IMR-90 (cell line): ENCODE measurements around the gene EPHB6. TPM values are rescaled to one million over a fixed set of nuclear protein-coding genes. Genes with fewer than 3 reads are reported as not detected.

Experiments
- ATAC-seq: fragments of 200-7000 bp; cut with Tn5 transposase; 2 replicates; pipeline ENCODE4 v1.9.1; 2020; ENCODE audit warnings: low read depth, mild to moderate bottlenecking, moderate library complexity
- BruUV-seq: library from RNA; stranded (reverse); fragments of 400-500 nt; replicated peaks from 2 replicates; lab custom pipeline; 2021; lab: Mats Ljungman, UMichigan
- CTCF ChIA-PET: fragments of 300-600 bp; formaldehyde crosslinking; extraction: SDS; loops from one replicate; lab custom pipeline; 2021; ENCODE audit warnings: antibody characterized with exemption; lab: Yijun Ruan, JAX
- POLR2A ChIA-PET: fragments of 300-600 bp; sonication (Branson Sonifier 250); formaldehyde crosslinking; loops from one replicate; lab custom pipeline; 2022; ENCODE audit warnings: antibody characterized with exemption; ENCODE audit not compliant: unreplicated experiment; lab: Charles Lee
- DNase-seq: peaks from one replicate; pipeline ENCODE4 v3.0.0; 2013
- H2AFZ ChIP-seq: replicated peaks from 2 replicates; pipeline ENCODE3; 2013; ENCODE audit warnings: low read length, mild to moderate bottlenecking; ENCODE audit not compliant: poor library complexity
- H2AK5ac ChIP-seq: 2 replicates; pipeline ENCODE4 v1.6.1; 2013; ENCODE audit warnings: low read depth, low read length, inconsistent platforms
- H2AK9ac ChIP-seq: replicated peaks from 2 replicates; pipeline ENCODE3; 2013; ENCODE audit warnings: mild to moderate bottlenecking, low read depth, low read length, moderate library complexity; ENCODE audit not compliant: poor library complexity
- H2BK120ac ChIP-seq: 2 replicates; pipeline ENCODE4 v1.6.1; 2013; ENCODE audit warnings: low read depth, low read length, inconsistent platforms
- H2BK15ac ChIP-seq: 3 replicates; pipeline ENCODE4 v1.6.1; 2013; ENCODE audit warnings: low read depth, low read length, inconsistent platforms
- H2BK20ac ChIP-seq: 2 replicates; pipeline ENCODE4 v1.6.1; 2013; ENCODE audit warnings: low read depth, mild to moderate bottlenecking, inconsistent platforms, low read length, moderate library complexity
- H2BK5ac ChIP-seq: 2 replicates; pipeline ENCODE4 v1.6.1; 2013; ENCODE audit warnings: mild to moderate bottlenecking, low read depth, low read length, inconsistent platforms; ENCODE audit not compliant: poor library complexity, severe bottlenecking
- H3K14ac ChIP-seq: replicated peaks from 2 replicates; pipeline ENCODE4 v1.6.1; 2013; ENCODE audit warnings: low read depth, low read length, inconsistent platforms
- H3K18ac ChIP-seq: 2 replicates; pipeline ENCODE4 v1.6.1; 2013; ENCODE audit warnings: low read depth, low read length, control low read depth
- H3K23ac ChIP-seq: 2 replicates; pipeline ENCODE4 v1.6.1; 2013; ENCODE audit warnings: low read depth, low read length, inconsistent platforms
- H3K27ac ChIP-seq: 2 replicates; pipeline ENCODE4 v1.5.1; 2013; ENCODE audit warnings: mild to moderate bottlenecking, control low read depth, low read length; ENCODE audit not compliant: insufficient read depth
- H3K27me3 ChIP-seq: 2 replicates; pipeline ENCODE4 v1.6.1; 2013; ENCODE audit warnings: low read length; ENCODE audit not compliant: control insufficient read depth, insufficient read depth
- H3K36me3 ChIP-seq: 2 replicates; pipeline ENCODE4 v1.6.1; 2013; ENCODE audit warnings: low read length, mixed read lengths; ENCODE audit not compliant: control insufficient read depth, insufficient read depth
- H3K4ac ChIP-seq: 2 replicates; pipeline ENCODE4 v1.6.1; 2013; ENCODE audit warnings: low read depth, low read length, inconsistent platforms
- H3K4me1 ChIP-seq: 2 replicates; pipeline ENCODE4 v1.6.1; 2013; ENCODE audit warnings: low read length, mixed read lengths; ENCODE audit not compliant: control insufficient read depth, insufficient read depth
- H3K4me2 ChIP-seq: 2 replicates; pipeline ENCODE4 v1.6.1; 2013; ENCODE audit warnings: low read depth, mild to moderate bottlenecking, control low read depth, low read length, moderate library complexity
- H3K4me3 ChIP-seq: 2 replicates; pipeline ENCODE4 v1.5.1; 2013; ENCODE audit warnings: low read depth, mild to moderate bottlenecking, control low read depth, low read length, moderate library complexity; ENCODE audit not compliant: insufficient read depth
- H3K56ac ChIP-seq: 2 replicates; pipeline ENCODE4 v1.6.1; 2013; ENCODE audit warnings: low read length, inconsistent platforms; ENCODE audit not compliant: insufficient read depth; ENCODE audit errors: extremely low read depth
- H3K79me1 ChIP-seq, 2 experiments: 2 replicates each; pipeline ENCODE4 v1.6.1; 2013; ENCODE audit warnings: low read length in 2 of 2, inconsistent platforms in 1 of 2, low read depth in 1 of 2
- H3K9ac ChIP-seq: 2 replicates; pipeline ENCODE4 v1.6.1; 2013; ENCODE audit warnings: low read depth, low read length, control low read depth
- H3K9me1 ChIP-seq: 2 replicates; pipeline ENCODE4 v1.6.1; 2013; ENCODE audit warnings: low read length, inconsistent platforms; ENCODE audit not compliant: insufficient read depth
- H3K9me3 ChIP-seq: 2 replicates; pipeline ENCODE4 v1.6.1; 2013; ENCODE audit warnings: low read length; ENCODE audit not compliant: control insufficient read depth, insufficient read depth
- H4K20me1 ChIP-seq: 2 replicates; pipeline ENCODE4 v1.6.1; 2013; ENCODE audit warnings: low read length, inconsistent platforms; ENCODE audit not compliant: insufficient read depth
- H4K5ac ChIP-seq: 2 replicates; pipeline ENCODE4 v1.6.1; 2013; ENCODE audit warnings: mild to moderate bottlenecking, low read depth, low read length, control low read depth
- H4K8ac ChIP-seq, 2 experiments: 2 replicates each; pipeline ENCODE4 v1.6.1; 2013; ENCODE audit warnings: low read depth in 2 of 2, low read length in 2 of 2, control low read depth in 1 of 2, inconsistent platforms in 1 of 2
- H4K91ac ChIP-seq: 2 replicates; pipeline ENCODE4 v1.6.1; 2013; ENCODE audit warnings: low read depth, low read length, inconsistent platforms; ENCODE audit not compliant: insufficient read depth
- BHLHE40 ChIP-seq: fragments of 150-350 bp; IDR thresholded peaks from 2 replicates; pipeline ENCODE4 v1.6.1; 2016; ENCODE audit warnings: mild to moderate bottlenecking, low read depth, low read length
- CHD1 ChIP-seq: IDR thresholded peaks from 2 replicates; pipeline ENCODE4 v1.6.1; 2012; ENCODE audit warnings: low read depth, low read length, improper control_type of control experiment
- MAFK ChIP-seq: IDR thresholded peaks from 2 replicates; pipeline ENCODE4 v1.6.1; 2012; ENCODE audit warnings: low read depth, low read length, improper control_type of control experiment
- MAZ ChIP-seq: IDR thresholded peaks from 2 replicates; pipeline ENCODE4 v1.6.1; 2012; ENCODE audit warnings: low read depth, mild to moderate bottlenecking, low read length, improper control_type of control experiment, moderate library complexity, borderline replicate concordance
- MXI1 ChIP-seq: IDR thresholded peaks from 2 replicates; pipeline ENCODE4 v1.6.1; 2012; ENCODE audit warnings: low read depth, mild to moderate bottlenecking, low read length, moderate library complexity, borderline replicate concordance
- NFE2L2 ChIP-seq: fragments of 150-350 bp; IDR thresholded peaks from 2 replicates; pipeline ENCODE4 v1.6.1; 2016; ENCODE audit warnings: low read depth, mild to moderate bottlenecking, low read length
- POLR2A ChIP-seq: IDR thresholded peaks from 2 replicates; pipeline ENCODE4 v1.6.1; 2012; ENCODE audit warnings: mild to moderate bottlenecking, low read depth, low read length
- RCOR1 ChIP-seq: IDR thresholded peaks from 2 replicates; pipeline ENCODE4 v1.6.1; 2012; ENCODE audit warnings: mild to moderate bottlenecking, low read length, improper control_type of control experiment; ENCODE audit not compliant: insufficient replicate concordance
- RFX5 ChIP-seq: IDR thresholded peaks from 2 replicates; pipeline ENCODE4 v1.8.0; 2012; ENCODE audit warnings: low read depth, mild to moderate bottlenecking, low read length, moderate library complexity
- SMC3 ChIP-seq: fragments of 150-350 bp; IDR thresholded peaks from 2 replicates; pipeline ENCODE4 v1.6.1; 2016; ENCODE audit warnings: low read depth, mild to moderate bottlenecking, antibody characterized with exemption, low read length, moderate library complexity
- USF2 ChIP-seq: fragments of 150-350 bp; IDR thresholded peaks from 2 replicates; pipeline ENCODE4 v1.6.1; 2017; ENCODE audit warnings: mild to moderate bottlenecking, antibody characterized with exemption, low read length, low read depth
- WGBS, 2 experiments: methylation state at CpG; one replicate each; pipeline versions ENCODE4 v1.1.5 to v1.1.7; 2013; ENCODE audit warnings: missing lambda C conversion rate in 2 of 2; ENCODE audit not compliant: insufficient read length in 1 of 2; ENCODE audit errors: extremely low coverage in 2 of 2; 5-methylcytosine and 5-hydroxymethylcytosine counted together
- dilution Hi-C: fragments of 300-500 bp; cut with HindIII; formaldehyde crosslinking; loops from one replicate; pipeline ENCODE4 v1.14.3; 2018; ENCODE audit warnings: low sequenced_read_pairs; ENCODE audit not compliant: unreplicated experiment
- in situ Hi-C: fragments of 300-500 bp; cut with MboI; formaldehyde crosslinking; loops from 3 replicates; pipeline ENCODE4 v1.14.3; 2019; ENCODE audit warnings: low sequenced_read_pairs, inconsistent platforms, mixed read lengths
- intact Hi-C: fragments of 100-400 bp; cut with micrococcal nuclease; formaldehyde crosslinking; loops from 2 replicates; pipeline ENCODE4 v1.10.0; 2022
- polyA plus RNA-seq, 3 experiments: library from polyadenylated mRNA; depleted of rRNA; stranded (reverse); fragments of >200 nt; gene quantifications; 2 replicates each; pipeline ENCODE4 v1.2.3, GENCODE V29; 2012; ENCODE audit warnings: low replicate concordance in 1 of 3
- total RNA-seq: library from RNA; depleted of rRNA; stranded (reverse); fragments of >200 nt; gene quantifications from 2 replicates; pipeline ENCODE4 v1.2.3, GENCODE V29; 2012

The EPHB6 gene
- total and polyA plus RNA-seq, 2 of the 4 experiments (the other 2 are of a cell fraction) = under 0.01 to 0.60 TPM

GRCh38 chr7:142883571-142884285 lies 28.9 kb downstream of the EPHB6 start:
- dilution Hi-C loops (no loop called here), in situ Hi-C loops (no loop called here), intact Hi-C loops (no loop called here)
- no peak overlapping the region for H3K14ac ChIP-seq
- no peaks in the 10 kb centered on the region for H3K4me1 ChIP-seq
- TF ChIP-seq USF2 (no peak), NFE2L2 (no peak), MXI1 (no peak), MAZ (no peak), MAFK (no peak), POLR2A (no peak), CHD1 (no peak), RCOR1 (no peak), SMC3 (no peak), BHLHE40 (no peak), RFX5 (no peak)
- H3K9me1 ChIP-seq = no peaks in the 10 kb centered on the region
- H2AK5ac ChIP-seq = no peak overlapping the region
- CTCF ChIA-PET = no interaction called here
- H3K9me3 ChIP-seq = no peaks in the 10 kb centered on the region
- H4K91ac ChIP-seq = no peak overlapping the region
- H2BK15ac ChIP-seq = no peak overlapping the region
- no peak overlapping the region for H2BK20ac ChIP-seq
- POLR2A ChIA-PET = no interaction called here
- H3K4me2 ChIP-seq = no peak overlapping the region
- no peaks in the 10 kb centered on the region for H3K36me3 ChIP-seq
- H3K4me3 ChIP-seq = no peak overlapping the region
- H3K23ac ChIP-seq = no peak overlapping the region
- no peaks in the 10 kb centered on the region for H3K79me1 ChIP-seq
- DNase-seq (no peak), ATAC-seq (no peak)
- H4K20me1 ChIP-seq = no peaks in the 10 kb centered on the region
- BruUV-seq = no TSS peak
- no peak overlapping the region for H4K8ac ChIP-seq
- no peak overlapping the region for H4K5ac ChIP-seq
- no peak overlapping the region for H2BK5ac ChIP-seq
- H2AFZ ChIP-seq = no peak overlapping the region
- H2BK120ac ChIP-seq = no peak overlapping the region
- no CpG with 5 or more reads among the region's 7 CpGs for WGBS, 2 experiments
- H3K27ac ChIP-seq = no peak overlapping the region
- no peak overlapping the region for H2AK9ac ChIP-seq
- no peak overlapping the region for H3K9ac ChIP-seq
- H3K56ac ChIP-seq = no peak overlapping the region
- H3K18ac ChIP-seq = no peak overlapping the region
- H3K4ac ChIP-seq = no peak overlapping the region
- H3K27me3 ChIP-seq = no peaks in the 10 kb centered on the region
